ENCODE results near the gene SRPK2. TPM values are rescaled to one million over a fixed set of nuclear protein-coding genes. Genes with fewer than 3 reads are reported as not detected.

SRPK2 gene
- total RNA-seq, 1 experiment from 2014 or later: 58.2 TPM

GRCh38 chr7:105102557-105103352, 286.0 kb downstream of the SRPK2 start:
- ATAC-seq (no peak), DNase-seq (ENCODE audit: low read depth, low spot score) (no peak)
- H3K9me3 ChIP-seq (ENCODE audit: control insufficient read depth, insufficient read depth, low read depth, low read length): no peaks in the 10 kb centered on the region
- TF ChIP-seq SIN3A (IDR thresholded peaks at IDR 0.05; ENCODE audit: borderline replicate concordance, insufficient read depth, low read depth, low read length) (no peak), TCF7L2 (IDR thresholded peaks at IDR 0.05; ENCODE audit: low read depth, low read length) (no peak), CTCF (IDR thresholded peaks at IDR 0.05) (no peak), POLR2AphosphoS5 (IDR thresholded peaks at IDR 0.05; ENCODE audit: low read depth, low read length) (no peak), REST (IDR thresholded peaks at IDR 0.05; ENCODE audit: insufficient read depth in 1 of 2, low read depth in 2 of 2, low read length in 1 of 2) (no peak)
- POLR2A ChIA-PET: no interaction called here
- CTCF ChIA-PET: no interaction called here
- H3K4me3 ChIP-seq (ENCODE audit: low read depth in 2 of 2, low read length in 2 of 2): no peak overlapping the region
- intact Hi-C loops (cut with micrococcal nuclease; ENCODE audit: unreplicated experiment): no loop called here
- peaks cover 38% of the 10 kb centered on the region for H3K36me3 ChIP-seq (ENCODE audit: control insufficient read depth, insufficient read depth, low read length)
- no TSS peak for BruUV-seq (replicated peaks)
- no peaks in the 10 kb centered on the region for H3K27me3 ChIP-seq (ENCODE audit: control insufficient read depth, insufficient read depth, low read length)
- in situ Hi-C loops (cut with HindIII; ENCODE audit: low pct_unique_long_range_greater_than_20kb, low sequenced_read_pairs): no loop called here
- H3K27ac ChIP-seq (ENCODE audit: low read length): no peak overlapping the region
- no peaks in the 10 kb centered on the region for H3K4me1 ChIP-seq (ENCODE audit: control insufficient read depth, insufficient read depth, low read length)

- DNase-seq (ENCODE audit: low read depth, low spot score) (no peak), ATAC-seq (no peak)
- no peaks in the 10 kb centered on the region for H3K9me3 ChIP-seq (ENCODE audit: control insufficient read depth, insufficient read depth, low read depth, low read length)
- in situ Hi-C loops (cut with HindIII; ENCODE audit: low pct_unique_long_range_greater_than_20kb, low sequenced_read_pairs) (no loop called here), intact Hi-C loops (cut with micrococcal nuclease; ENCODE audit: unreplicated experiment) (no loop called here)
- peaks cover 32% of the 10 kb centered on the region for H3K36me3 ChIP-seq (ENCODE audit: control insufficient read depth, insufficient read depth, low read length)
- H3K27me3 ChIP-seq (ENCODE audit: control insufficient read depth, insufficient read depth, low read length): no peaks in the 10 kb centered on the region
- H3K4me3 ChIP-seq (ENCODE audit: low read depth in 2 of 2, low read length in 2 of 2): no peak overlapping the region
- no peak overlapping the region for H3K27ac ChIP-seq (ENCODE audit: low read length)
- TF ChIP-seq SIN3A (IDR thresholded peaks at IDR 0.05; ENCODE audit: borderline replicate concordance, insufficient read depth, low read depth, low read length) (no peak), CTCF (IDR thresholded peaks at IDR 0.05) (no peak), REST (IDR thresholded peaks at IDR 0.05; ENCODE audit: insufficient read depth in 1 of 2, low read depth in 2 of 2, low read length in 1 of 2) (no peak), POLR2AphosphoS5 (IDR thresholded peaks at IDR 0.05; ENCODE audit: low read depth, low read length) (no peak), TCF7L2 (IDR thresholded peaks at IDR 0.05; ENCODE audit: low read depth, low read length) (no peak)
- POLR2A ChIA-PET: no interaction called here
- BruUV-seq (replicated peaks): no TSS peak
- no peaks in the 10 kb centered on the region for H3K4me1 ChIP-seq (ENCODE audit: control insufficient read depth, insufficient read depth, low read length)
- CTCF ChIA-PET: interaction anchor here (0.6 kb wide), 1 partner anchor 87 kb away, joined by 11 read pairs; no protein-coding TSS in a partner anchor
Measured at GRCh38 chr7:105101864-105102263, 286.9 kb downstream of the SRPK2 start.
